C4-2B (cell line): ENCODE measurements around the gene TRIM3.
A peak's percentile ranks its signal among the peaks of the same experiment; 100 is the strongest.

ENCODE experiments used
- H3K27ac ChIP-seq: fragments of 450-650 bp; 2 replicates; pipeline ENCODE4 v1.5.1; 2017
- CTCF ChIP-seq: fragments of 450-650 bp; conservative IDR thresholded peaks from 2 replicates; pipeline ENCODE4 v1.5.1; 2017; ENCODE audit warnings: mild to moderate bottlenecking
- ZFX ChIP-seq: fragments of 450-650 bp; IDR thresholded peaks from 2 replicates; pipeline ENCODE4 v1.6.1; 2017

The TRIM3 gene

DNA sequence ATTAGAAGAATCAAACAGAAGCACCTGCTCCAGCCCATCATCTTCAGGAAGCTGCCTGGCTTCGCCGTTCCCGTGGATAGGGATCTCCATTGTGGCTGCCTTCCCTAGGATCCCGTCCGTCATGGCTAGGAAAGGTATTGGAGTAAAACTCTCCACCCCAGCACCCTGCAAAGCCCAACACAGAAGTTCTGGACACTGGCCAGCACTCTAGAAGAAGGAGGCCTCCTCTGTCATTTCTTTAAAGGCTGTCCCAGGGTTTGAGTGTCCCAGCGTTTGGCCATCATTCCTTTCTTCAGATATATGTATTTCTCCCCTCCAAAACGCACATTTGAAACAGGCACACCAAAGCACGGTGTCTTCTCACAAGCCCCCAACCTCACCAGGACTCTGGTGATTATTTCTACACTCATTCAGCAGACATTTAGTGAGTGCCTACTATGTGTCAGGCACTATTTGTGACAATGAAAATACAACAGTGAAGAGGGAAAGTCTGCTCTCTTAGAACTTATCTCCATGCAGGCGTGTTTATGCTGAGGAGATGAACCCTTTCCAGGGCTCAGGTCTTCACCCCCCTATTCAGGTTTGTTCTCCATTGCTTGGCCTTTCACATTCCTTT is 6.7 kb upstream of the TRIM3 start:
- H3K27ac ChIP-seq: peak overlapping the region; percentile 83
- TF ChIP-seq CTCF: no peak
- TF ChIP-seq ZFX: no peak

DNA sequence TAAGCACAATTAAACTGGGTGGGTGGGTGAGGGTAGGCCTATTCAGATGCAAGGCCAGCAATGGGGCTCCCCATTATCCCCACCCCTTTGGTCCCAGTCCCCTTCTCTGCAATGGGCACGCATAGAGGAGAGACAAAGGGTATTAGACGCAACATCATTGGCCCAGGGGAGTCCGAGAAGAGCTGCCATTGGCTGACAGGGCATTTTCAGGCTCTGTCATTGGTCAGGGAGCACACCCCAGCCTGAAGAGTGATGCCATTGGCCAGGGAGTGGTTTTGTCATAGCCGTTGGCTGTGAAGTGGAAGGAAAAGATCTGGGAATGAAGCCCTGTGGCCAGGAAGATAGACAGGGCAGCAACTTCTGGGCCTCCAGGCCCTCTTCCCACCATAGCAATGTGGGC is 2.8 kb upstream of the TRIM3 start:
- TF ChIP-seq ZFX (no peak), CTCF (no peak)
- peak overlapping the region; percentile 99 for H3K27ac ChIP-seq

DNA sequence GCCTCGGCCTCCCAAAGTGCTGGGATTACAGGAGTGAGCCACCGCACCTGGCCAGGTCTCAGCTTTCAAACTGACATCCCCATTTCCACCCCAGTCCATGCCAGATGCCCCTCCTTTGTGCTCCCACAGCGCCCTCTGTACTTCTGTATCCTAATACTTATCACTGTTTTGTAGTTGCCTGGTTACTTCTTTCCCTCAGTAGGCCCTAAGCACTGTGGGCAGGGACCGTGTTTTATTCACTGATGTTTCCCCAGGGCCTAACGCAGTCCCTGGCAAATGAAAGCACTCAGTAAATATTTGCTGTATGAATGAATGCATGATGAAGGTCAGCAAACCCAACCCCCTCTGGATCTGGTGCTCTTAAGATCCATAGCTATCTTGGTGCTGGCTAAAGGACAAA is 2.2 kb upstream of the TRIM3 start:
- peak overlapping the region; percentile 99 for H3K27ac ChIP-seq
- TF ChIP-seq ZFX (peak; percentile 15; the same call in 1 of the 2 replicates), CTCF (no peak)

GRCh38 chr11:6474806-6475500 is 1.2 kb upstream of the TRIM3 start:
- no peak for TF ChIP-seq CTCF
- no peak for TF ChIP-seq ZFX
- peak overlapping the region; percentile 99 for H3K27ac ChIP-seq

DNA sequence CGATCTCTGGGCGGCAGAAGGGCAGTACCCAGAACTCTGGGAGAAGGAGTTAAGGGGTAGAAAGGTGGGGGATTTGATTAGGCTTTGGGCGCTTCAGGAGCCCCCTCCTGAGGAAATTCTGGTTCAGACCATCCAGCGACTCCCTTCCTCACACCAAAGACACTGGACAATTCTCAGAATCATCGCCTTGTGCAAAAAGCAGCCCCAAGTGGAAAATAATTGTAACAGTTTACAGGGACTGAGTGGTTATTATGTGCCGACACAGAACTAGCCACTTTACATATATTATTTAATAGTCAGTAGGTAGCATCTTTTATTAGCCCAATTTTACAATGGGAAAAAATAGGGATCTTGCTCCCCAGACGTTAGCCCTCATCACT is 662 bp upstream of the TRIM3 start:
- peak overlapping the region; percentile 99 for H3K27ac ChIP-seq
- no peak; the same call in 1 of the 2 replicates for TF ChIP-seq CTCF
- TF ChIP-seq ZFX: no peak

DNA sequence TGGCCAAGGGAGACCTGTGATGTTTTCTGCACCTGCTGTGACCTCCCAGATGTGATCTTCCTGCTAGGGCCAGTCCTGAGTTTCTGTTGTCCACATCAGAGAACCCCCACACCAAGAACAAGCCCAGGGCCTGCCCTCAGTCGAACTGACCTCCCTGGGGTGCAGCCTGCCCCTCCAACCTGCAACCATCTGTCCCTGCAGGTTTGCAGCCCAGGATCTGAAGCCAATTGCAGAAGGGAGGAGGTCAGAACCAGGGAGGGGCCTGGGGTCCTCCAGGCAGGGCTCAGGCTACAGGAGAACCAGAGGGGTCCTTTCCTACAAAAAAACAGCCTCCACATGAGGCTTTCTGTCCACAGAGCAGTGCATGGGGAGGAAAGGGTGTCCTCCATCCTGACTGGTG is 807 bp downstream of the TRIM3 start:
- H3K27ac ChIP-seq: peak overlapping the region; percentile 99

More for the DNA sequence above, 807 bp downstream of the TRIM3 start:
- TF ChIP-seq ZFX (no peak), CTCF (no peak)
